ENCODE data around the gene NME5.

DNA sequence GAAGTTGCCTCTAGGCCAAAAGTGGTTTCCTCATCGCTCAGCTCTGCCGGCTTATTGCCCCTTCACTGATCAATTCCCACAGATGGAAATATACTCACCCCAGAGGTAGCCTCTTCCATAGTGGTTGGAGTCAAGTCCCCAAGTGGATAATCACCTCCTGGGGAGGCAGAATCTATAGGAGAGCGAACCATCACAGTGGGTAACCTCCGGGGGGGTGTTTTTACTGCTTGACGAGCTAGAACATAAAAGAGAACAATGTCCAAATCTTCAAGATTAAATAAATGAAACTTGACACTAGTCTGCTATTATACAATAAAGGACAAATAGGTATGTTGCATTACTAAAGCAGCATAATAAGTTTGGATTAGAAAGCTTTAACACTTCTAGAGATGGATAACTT, 29.9 kb upstream of the NME5 start:
- no peak for TF ChIP-seq POLR2A (IDR thresholded peaks at IDR 0.05; ENCODE audit: low read length)
- no peak for TF ChIP-seq GATA1 (IDR thresholded peaks at IDR 0.05; ENCODE audit: low read depth, low read length)

All from erythroblast (primary cell).